Left ventricle myocardium inferior (tissue), 1 donor: Measurements from ENCODE around the gene FAM120C. TPM values are rescaled to one million over a fixed set of nuclear protein-coding genes. Genes with fewer than 3 reads are reported as not detected.

ENCODE experiments used
- DNase-seq: peaks from one replicate; pipeline ENCODE4 v3.0.0-alpha.2; 2020
- H3K27ac ChIP-seq: fragments of 200-600 bp; replicated peaks from 2 replicates; pipeline ENCODE4 v1.8.0; 2021
- H3K27me3 ChIP-seq: fragments of 200-600 bp; 2 replicates; pipeline ENCODE4 v1.8.0; 2021; ENCODE audit warnings: low read depth
- H3K36me3 ChIP-seq: fragments of 200-600 bp; 2 replicates; pipeline ENCODE4 v1.8.0; 2021
- H3K4me1 ChIP-seq: fragments of 200-600 bp; 2 replicates; pipeline ENCODE4 v1.8.0; 2021
- H3K4me3 ChIP-seq: fragments of 200-600 bp; 2 replicates; pipeline ENCODE4 v1.8.0; 2021; ENCODE audit warnings: mild to moderate bottlenecking, moderate library complexity
- H3K9me3 ChIP-seq: fragments of 200-600 bp; replicated peaks from 2 replicates; pipeline ENCODE4 v1.8.0; 2021
- intact Hi-C: fragments of 100-400 bp; cut with micrococcal nuclease; formaldehyde crosslinking; loops from one replicate; pipeline ENCODE4 v1.11.0; 2022
- total RNA-seq: library from RNA; stranded (reverse); fragmentation: NEBNext Ultra II Directional; extraction: Animal tissue kit (Norgen Biotek cat#: 25700); gene quantifications from one replicate; pipeline ENCODE4 v1.2.1, GENCODE V29; 2021
- TF ChIP-seq, protein P1 (sequence below): fragments of 200-600 bp; IDR thresholded peaks from 2 replicates; pipeline ENCODE4 v1.8.0; 2021; ENCODE audit warnings: antibody characterized with exemption, mild to moderate bottlenecking, borderline replicate concordance
- donor health status: DM: no; HTN: yes; CAD: no; lungs with severe emphysema.

The FAM120C gene
- total RNA-seq, 1 donor from 2014 or later, result 6.0 TPM

DNA sequence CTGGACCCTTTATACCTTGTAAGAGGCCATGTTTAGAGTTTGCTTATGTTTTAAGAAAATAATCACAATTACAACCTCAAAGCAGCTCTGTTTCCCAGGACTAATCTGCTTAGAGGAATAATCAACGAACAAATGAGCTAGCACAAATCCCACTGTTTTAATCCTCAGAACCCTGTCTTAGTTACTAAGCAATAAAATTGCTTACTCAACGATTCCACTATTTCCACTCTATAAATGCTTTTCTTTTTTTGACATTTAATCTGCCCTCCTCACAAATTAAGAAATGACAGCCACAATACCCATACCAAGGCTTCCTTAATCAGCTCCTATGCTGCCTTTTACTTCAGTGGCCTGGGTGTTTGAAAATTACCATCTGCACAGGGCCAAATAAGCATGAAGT, 48.8 kb downstream of the FAM120C start:
- peaks cover 30% of the 10 kb centered on the region for H3K36me3 ChIP-seq
- H3K27me3 ChIP-seq, result no peaks in the 10 kb centered on the region
- H3K27ac ChIP-seq, result no peak overlapping the region

DNA sequence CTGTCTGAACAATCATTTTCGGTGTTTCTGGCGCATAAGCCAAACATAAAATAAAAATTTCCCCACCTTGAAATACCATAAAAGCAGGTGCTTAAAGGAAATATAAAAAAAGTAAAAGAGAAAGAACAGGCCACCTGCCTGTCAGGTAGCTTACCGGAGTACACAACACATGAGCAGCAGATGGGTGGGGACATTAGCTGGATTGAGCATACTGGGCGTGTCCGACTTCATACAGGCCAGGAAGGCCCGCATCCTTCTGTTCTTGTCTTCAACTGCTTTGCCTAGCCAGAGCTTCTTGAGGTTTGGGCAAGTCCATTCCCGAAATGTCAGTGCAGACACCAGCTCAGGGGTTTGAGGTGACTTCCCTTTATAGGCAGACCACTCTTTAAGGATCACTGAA, 66.7 kb downstream of the FAM120C start:
- intact Hi-C loops, result no loop called here
- no peak overlapping the region for H3K27ac ChIP-seq
- H3K4me1 ChIP-seq, result no peaks in the 10 kb centered on the region
- no peaks in the 10 kb centered on the region for H3K27me3 ChIP-seq
- no peak overlapping the region for H3K4me3 ChIP-seq
- DNase-seq, result no peak
- H3K9me3 ChIP-seq, result no peaks in the 10 kb centered on the region
- TF ChIP-seq, protein P1, sequence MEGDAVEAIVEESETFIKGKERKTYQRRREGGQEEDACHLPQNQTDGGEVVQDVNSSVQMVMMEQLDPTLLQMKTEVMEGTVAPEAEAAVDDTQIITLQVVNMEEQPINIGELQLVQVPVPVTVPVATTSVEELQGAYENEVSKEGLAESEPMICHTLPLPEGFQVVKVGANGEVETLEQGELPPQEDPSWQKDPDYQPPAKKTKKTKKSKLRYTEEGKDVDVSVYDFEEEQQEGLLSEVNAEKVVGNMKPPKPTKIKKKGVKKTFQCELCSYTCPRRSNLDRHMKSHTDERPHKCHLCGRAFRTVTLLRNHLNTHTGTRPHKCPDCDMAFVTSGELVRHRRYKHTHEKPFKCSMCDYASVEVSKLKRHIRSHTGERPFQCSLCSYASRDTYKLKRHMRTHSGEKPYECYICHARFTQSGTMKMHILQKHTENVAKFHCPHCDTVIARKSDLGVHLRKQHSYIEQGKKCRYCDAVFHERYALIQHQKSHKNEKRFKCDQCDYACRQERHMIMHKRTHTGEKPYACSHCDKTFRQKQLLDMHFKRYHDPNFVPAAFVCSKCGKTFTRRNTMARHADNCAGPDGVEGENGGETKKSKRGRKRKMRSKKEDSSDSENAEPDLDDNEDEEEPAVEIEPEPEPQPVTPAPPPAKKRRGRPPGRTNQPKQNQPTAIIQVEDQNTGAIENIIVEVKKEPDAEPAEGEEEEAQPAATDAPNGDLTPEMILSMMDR, result no peak
- H3K36me3 ChIP-seq, result no peaks in the 10 kb centered on the region

More for the DNA sequence above, 48.8 kb downstream of the FAM120C start:
- Histone ChIP-seq H3K4me1 (no peaks in the 10 kb centered on the region), H3K4me3 (no peak overlapping the region), H3K9me3 (no peaks in the 10 kb centered on the region)
- intact Hi-C loops, result no loop called here
- TF ChIP-seq, protein P1, result no peak
- DNase-seq, result no peak

DNA sequence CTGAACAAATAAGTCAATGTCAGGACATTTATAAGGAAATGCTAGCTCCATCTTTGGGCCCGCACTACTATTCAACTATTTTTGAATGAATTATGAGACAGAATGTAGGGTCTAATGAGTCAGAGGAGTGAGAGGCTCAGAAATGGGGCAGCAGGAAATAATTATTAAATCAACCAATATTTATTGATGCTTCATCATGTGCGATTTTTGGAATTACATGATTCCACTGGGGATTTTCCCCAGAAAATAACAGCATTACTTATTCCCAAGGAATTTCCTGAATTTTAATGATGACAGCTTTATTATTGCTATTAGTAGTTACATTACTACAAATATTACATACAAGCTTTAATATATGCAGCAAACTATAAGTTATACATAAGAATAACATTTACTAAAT, 89.5 kb downstream of the FAM120C start:
- no peaks in the 10 kb centered on the region for H3K4me1 ChIP-seq
- no peaks in the 10 kb centered on the region for H3K36me3 ChIP-seq
- TF ChIP-seq, protein P1, result no peak
- H3K27ac ChIP-seq, result no peak overlapping the region
- H3K4me3 ChIP-seq, result no peak overlapping the region
- no peaks in the 10 kb centered on the region for H3K9me3 ChIP-seq
- DNase-seq, result no peak
- intact Hi-C loops, result no loop called here
- H3K27me3 ChIP-seq, result no peaks in the 10 kb centered on the region

DNA sequence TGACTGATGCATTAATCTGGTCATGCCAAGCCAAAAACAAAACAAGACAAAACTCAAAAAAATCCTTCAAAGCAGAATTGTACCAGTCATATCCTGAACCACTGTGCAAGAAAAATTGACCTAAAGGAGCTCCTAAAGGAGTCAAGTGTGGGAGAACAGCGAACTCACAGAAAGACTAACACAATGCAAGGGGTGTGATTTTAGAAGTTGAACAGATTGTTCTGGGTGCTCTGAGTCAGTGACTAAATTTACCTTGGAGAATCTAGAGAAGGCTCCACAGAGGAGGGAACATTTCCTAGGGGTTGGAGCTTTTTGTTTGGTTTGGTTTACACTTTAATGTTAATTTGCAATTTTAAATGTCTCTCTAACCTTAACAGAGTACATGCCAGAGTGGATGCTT, 89.9 kb downstream of the FAM120C start:
- Histone ChIP-seq H3K27ac (no peak overlapping the region), H3K9me3 (no peaks in the 10 kb centered on the region), H3K4me1 (no peaks in the 10 kb centered on the region), H3K27me3 (no peaks in the 10 kb centered on the region), H3K4me3 (no peak overlapping the region), H3K36me3 (no peaks in the 10 kb centered on the region)
- DNase-seq, result no peak
- TF ChIP-seq, protein P1, result no peak
- intact Hi-C loops, result no loop called here

DNA sequence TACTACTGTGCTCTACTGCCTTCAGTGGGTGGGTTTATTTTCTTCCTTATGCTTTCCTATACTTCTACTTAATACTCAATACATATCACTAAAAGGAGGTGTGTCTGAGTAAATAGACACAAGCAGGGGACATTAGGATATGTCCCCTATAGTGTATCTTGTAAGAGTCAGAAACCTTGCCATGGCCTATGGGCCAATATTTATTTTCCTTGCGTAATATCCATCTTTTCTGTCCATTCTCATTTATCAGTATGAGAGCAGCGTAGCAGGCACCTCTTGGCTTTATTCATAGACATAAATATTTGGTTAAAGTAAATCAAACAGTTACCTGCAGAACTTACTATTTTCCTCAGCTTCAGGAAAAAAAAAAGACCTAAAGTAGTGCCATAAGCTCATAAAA, 92.2 kb downstream of the FAM120C start:
- no peak for DNase-seq
- no peaks in the 10 kb centered on the region for H3K36me3 ChIP-seq
- H3K9me3 ChIP-seq, result no peaks in the 10 kb centered on the region
- H3K27ac ChIP-seq, result no peak overlapping the region
- H3K27me3 ChIP-seq, result no peaks in the 10 kb centered on the region
- intact Hi-C loops, result no loop called here
- H3K4me3 ChIP-seq, result no peak overlapping the region
- TF ChIP-seq, protein P1, result no peak
- H3K4me1 ChIP-seq, result no peaks in the 10 kb centered on the region

DNA sequence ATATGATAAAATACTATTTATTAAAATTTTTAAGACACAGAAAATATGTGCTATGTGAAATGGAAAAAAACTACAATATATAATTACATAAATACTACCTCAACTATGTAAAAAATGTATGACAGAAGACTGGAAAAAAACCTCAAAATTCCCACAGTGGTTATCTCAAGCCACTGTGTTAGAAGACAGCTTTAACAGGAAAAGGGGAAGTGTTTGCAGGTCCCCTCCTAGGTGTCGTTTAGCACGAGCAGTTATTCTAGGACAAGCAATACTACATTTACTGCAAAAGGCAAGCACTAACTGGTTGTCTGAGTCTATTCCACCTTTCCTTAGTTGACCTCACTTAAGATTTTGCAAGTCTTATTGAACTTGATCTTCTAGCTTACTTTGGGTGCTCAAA, 93.9 kb downstream of the FAM120C start:
- intact Hi-C loops, result no loop called here
- Histone ChIP-seq H3K27ac (no peak overlapping the region), H3K4me3 (no peak overlapping the region), H3K4me1 (no peaks in the 10 kb centered on the region), H3K27me3 (no peaks in the 10 kb centered on the region), H3K36me3 (peaks cover 4% of the 10 kb centered on the region), H3K9me3 (no peaks in the 10 kb centered on the region)
- TF ChIP-seq, protein P1, result no peak
- no peak for DNase-seq
